ENCODE results near the gene RPS17. TPM values are rescaled to one million over a fixed set of nuclear protein-coding genes. Genes with fewer than 3 reads are reported as not detected.
"Not testable (repeated sequence)": the region's sequence is repeated elsewhere in the genome, so short reads cannot be mapped to it uniquely, and the experiment has no call there.

RPS17 gene
- total RNA-seq, 2 experiments from 2014 or later = 3,057 to 3,069 TPM

DNA sequence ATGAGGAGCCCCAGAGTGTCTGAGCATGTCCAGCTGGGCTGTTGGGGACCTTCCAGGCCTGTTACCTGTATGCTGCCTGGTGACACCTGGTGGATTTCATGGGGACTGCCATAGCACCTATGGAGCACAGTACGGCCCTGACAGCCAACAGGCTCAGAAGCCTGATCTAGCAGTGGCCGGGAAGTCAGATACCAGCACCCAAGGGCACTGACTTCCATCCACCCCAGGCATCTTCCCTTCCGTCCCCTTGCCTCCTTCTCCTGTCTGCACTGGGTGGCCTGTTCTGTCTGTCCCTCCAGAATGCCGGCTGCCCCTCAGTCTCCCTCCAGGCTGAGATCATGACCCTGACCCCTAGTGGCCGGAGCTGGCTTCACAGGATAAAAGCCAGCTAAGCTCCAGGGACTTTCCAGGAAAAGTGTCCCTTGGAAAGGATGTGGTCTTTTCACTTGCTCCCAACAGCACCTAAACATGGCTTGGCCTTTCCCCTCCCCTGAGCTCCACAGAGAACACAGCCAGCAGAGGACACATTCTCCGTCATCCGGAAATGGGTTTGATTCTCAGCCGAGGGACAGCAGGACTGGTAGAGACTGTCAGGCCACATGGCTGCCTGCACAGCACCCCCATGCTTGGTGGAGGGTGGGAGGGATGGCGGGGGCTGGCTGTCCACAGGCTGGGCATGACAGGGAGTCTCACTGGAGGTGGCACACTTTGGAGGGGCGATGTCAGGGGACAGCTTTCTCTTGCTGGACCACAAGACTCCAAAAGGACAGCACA is 9.5 kb downstream of the RPS17 start:
- intact Hi-C loops (cut with micrococcal nuclease) = loop anchor here (10.0 kb wide), 2 partner anchors 484 to 1236 kb away; partner anchors contain the start of gene C15orf40
- H3K4me1 Mint-ChIP-seq (ENCODE audit: low read depth) = peaks cover 15% of the 10 kb centered on the region
- H3K27ac Mint-ChIP-seq = peak overlapping the region; percentile 63
- no peaks in the 10 kb centered on the region for H3K27me3 Mint-ChIP-seq
- POLR2A ChIA-PET = interaction anchor here (4.1 kb wide), 1 partner anchor 10 kb away, joined by 48 read pairs; the partner anchor contains the start of gene RPS17
- peak; percentile 92 for ATAC-seq
- peaks cover 15% of the 10 kb centered on the region for H3K36me3 Mint-ChIP-seq (ENCODE audit: low read depth)
- TF ChIP-seq CTCF (IDR thresholded peaks at IDR 0.05) = peak; percentile 76
- CTCF ChIA-PET = interaction anchor here (0.6 to 1.8 kb wide), 17 partner anchors 9 to 483 kb away, joined by 3 to 35 read pairs (median 4); partner anchors contain the start of genes EFL1, RAMAC, RPS17 and SAXO2
- no peaks in the 10 kb centered on the region for H3K9me3 Mint-ChIP-seq
- H3K4me3 Mint-ChIP-seq = peak overlapping the region; percentile 40
- peak; percentile 86 for DNase-seq

- ATAC-seq (no peak), DNase-seq (no peak)
- POLR2A ChIA-PET = interaction anchor here (4.1 kb wide), 1 partner anchor 10 kb away, joined by 48 read pairs; the partner anchor contains the start of gene RPS17
- H3K27ac Mint-ChIP-seq = no peak overlapping the region
- intact Hi-C loops (cut with micrococcal nuclease) = loop anchor here (10.0 kb wide), 2 partner anchors 485 to 1235 kb away; partner anchors contain the start of gene C15orf40
- H3K4me3 Mint-ChIP-seq = no peak overlapping the region
- no peak for TF ChIP-seq CTCF (IDR thresholded peaks at IDR 0.05)
- H3K27me3 Mint-ChIP-seq = no peaks in the 10 kb centered on the region
- no peaks in the 10 kb centered on the region for H3K9me3 Mint-ChIP-seq
- H3K36me3 Mint-ChIP-seq (ENCODE audit: low read depth) = peaks cover 9% of the 10 kb centered on the region
- CTCF ChIA-PET = interaction anchor here (1.2 to 1.8 kb wide), 4 partner anchors 10 to 483 kb away, joined by 3 to 35 read pairs (median 7); partner anchors contain the start of gene RPS17
- peaks cover 15% of the 10 kb centered on the region for H3K4me1 Mint-ChIP-seq (ENCODE audit: low read depth)
These were observed 10.3 kb downstream of the RPS17 start for GRCh38 chr15:82530006-82530405.

DNA sequence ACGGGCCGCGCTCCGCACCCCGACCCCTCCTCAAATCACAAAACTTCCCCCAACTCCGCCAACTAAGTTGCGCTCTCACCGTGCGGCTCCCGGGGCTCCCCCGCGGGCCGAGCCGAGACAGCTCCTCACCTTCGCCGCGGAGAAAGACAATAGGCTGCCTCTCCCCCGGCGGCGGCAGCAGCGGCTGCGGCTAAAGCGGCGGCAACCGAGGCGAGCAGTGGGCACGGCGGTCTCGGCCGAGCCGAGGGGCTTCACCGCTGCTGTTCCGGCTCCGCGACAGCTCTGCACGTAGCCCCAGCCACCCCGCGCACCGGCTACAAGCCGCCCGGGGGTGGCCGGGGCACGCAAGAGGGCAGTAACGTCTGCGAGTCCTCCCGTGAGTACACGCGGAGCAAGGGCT is 26.7 kb downstream of the RPS17 start:
- DNase-seq; CTCF ChIA-PET; H3K4me3 Mint-ChIP-seq; H3K27ac Mint-ChIP-seq; H3K27me3 Mint-ChIP-seq; H3K4me1 Mint-ChIP-seq (ENCODE audit: low read depth); POLR2A ChIA-PET; H3K36me3 Mint-ChIP-seq (ENCODE audit: low read depth); ATAC-seq; intact Hi-C loops (cut with micrococcal nuclease); H3K9me3 Mint-ChIP-seq: not testable (repeated sequence)

DNA sequence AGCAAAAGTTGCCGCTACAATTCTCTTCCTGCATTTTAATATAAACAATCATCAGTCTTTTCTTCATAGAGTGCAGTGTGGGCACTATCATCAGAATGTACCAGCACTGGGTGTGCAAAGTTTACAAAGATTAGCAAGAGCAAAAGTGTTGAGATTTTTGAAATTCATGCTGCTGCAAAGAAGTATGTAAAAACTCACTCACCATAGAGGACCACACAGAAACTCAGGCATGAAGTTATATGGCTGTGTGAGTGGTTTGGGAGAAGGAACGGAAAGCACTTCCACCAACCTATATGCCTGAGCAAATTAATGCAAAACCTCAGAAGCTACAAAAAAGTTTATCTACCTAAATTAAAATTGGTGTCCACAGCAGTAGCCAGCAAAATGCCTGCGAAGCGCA is 32.6 kb downstream of the RPS17 start:
- H3K36me3 Mint-ChIP-seq (ENCODE audit: low read depth); ATAC-seq; DNase-seq; intact Hi-C loops (cut with micrococcal nuclease); H3K27ac Mint-ChIP-seq; POLR2A ChIA-PET; CTCF ChIA-PET; H3K9me3 Mint-ChIP-seq; H3K4me1 Mint-ChIP-seq (ENCODE audit: low read depth); H3K4me3 Mint-ChIP-seq; H3K27me3 Mint-ChIP-seq: not testable (repeated sequence)

GRCh38 chr15:82507087-82507486 is 33.2 kb downstream of the RPS17 start:
- POLR2A ChIA-PET; H3K27ac Mint-ChIP-seq; DNase-seq; H3K27me3 Mint-ChIP-seq; CTCF ChIA-PET; H3K4me1 Mint-ChIP-seq (ENCODE audit: low read depth); intact Hi-C loops (cut with micrococcal nuclease); H3K4me3 Mint-ChIP-seq; H3K9me3 Mint-ChIP-seq; ATAC-seq; H3K36me3 Mint-ChIP-seq (ENCODE audit: low read depth): not testable (repeated sequence)

DNA sequence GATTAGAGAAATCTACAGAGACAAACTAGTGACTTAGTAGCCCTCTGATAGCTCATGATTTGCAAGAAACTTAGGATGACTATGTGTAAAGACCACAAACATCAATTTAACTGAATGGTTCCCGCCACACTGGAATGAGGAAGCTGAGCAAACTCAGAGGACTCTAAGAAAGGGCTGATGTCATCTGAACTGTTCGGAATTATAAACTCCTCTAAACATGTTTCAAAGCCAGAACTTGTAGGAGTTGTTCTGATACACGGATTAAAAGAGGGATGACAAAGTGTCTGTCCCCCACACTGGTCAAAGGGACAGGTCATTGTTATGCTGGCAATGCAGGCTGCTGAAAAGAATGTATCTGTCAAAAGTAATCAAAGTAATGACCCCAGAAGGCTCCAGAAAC is 34.4 kb downstream of the RPS17 start:
- CTCF ChIA-PET, H3K27ac Mint-ChIP-seq: not testable (repeated sequence)

GRCh38 chr15:82504074-82504473 is 36.2 kb downstream of the RPS17 start:
- H3K4me1 Mint-ChIP-seq (ENCODE audit: low read depth); intact Hi-C loops (cut with micrococcal nuclease); POLR2A ChIA-PET; CTCF ChIA-PET; H3K27ac Mint-ChIP-seq; H3K36me3 Mint-ChIP-seq (ENCODE audit: low read depth); DNase-seq; H3K4me3 Mint-ChIP-seq; H3K9me3 Mint-ChIP-seq; H3K27me3 Mint-ChIP-seq; ATAC-seq: not testable (repeated sequence)

More for the DNA sequence above, 34.4 kb downstream of the RPS17 start:
- H3K9me3 Mint-ChIP-seq; H3K27me3 Mint-ChIP-seq; DNase-seq; H3K4me3 Mint-ChIP-seq; ATAC-seq; H3K36me3 Mint-ChIP-seq (ENCODE audit: low read depth); POLR2A ChIA-PET; intact Hi-C loops (cut with micrococcal nuclease); H3K4me1 Mint-ChIP-seq (ENCODE audit: low read depth): not testable (repeated sequence)

GRCh38 chr15:82502700-82503339 is 37.4 kb downstream of the RPS17 start:
- H3K27me3 Mint-ChIP-seq; H3K4me3 Mint-ChIP-seq; H3K27ac Mint-ChIP-seq; H3K4me1 Mint-ChIP-seq (ENCODE audit: low read depth); CTCF ChIA-PET; H3K36me3 Mint-ChIP-seq (ENCODE audit: low read depth); H3K9me3 Mint-ChIP-seq; intact Hi-C loops (cut with micrococcal nuclease); POLR2A ChIA-PET: not testable (repeated sequence)
- DNase-seq (peak; percentile 30), ATAC-seq (peak; percentile 80)

GRCh38 chr15:82500772-82501171 is 39.5 kb downstream of the RPS17 start:
- H3K4me3 Mint-ChIP-seq; intact Hi-C loops (cut with micrococcal nuclease); H3K9me3 Mint-ChIP-seq; DNase-seq; H3K27me3 Mint-ChIP-seq; ATAC-seq; H3K36me3 Mint-ChIP-seq (ENCODE audit: low read depth); H3K27ac Mint-ChIP-seq; CTCF ChIA-PET; H3K4me1 Mint-ChIP-seq (ENCODE audit: low read depth); POLR2A ChIA-PET: not testable (repeated sequence)

DNA sequence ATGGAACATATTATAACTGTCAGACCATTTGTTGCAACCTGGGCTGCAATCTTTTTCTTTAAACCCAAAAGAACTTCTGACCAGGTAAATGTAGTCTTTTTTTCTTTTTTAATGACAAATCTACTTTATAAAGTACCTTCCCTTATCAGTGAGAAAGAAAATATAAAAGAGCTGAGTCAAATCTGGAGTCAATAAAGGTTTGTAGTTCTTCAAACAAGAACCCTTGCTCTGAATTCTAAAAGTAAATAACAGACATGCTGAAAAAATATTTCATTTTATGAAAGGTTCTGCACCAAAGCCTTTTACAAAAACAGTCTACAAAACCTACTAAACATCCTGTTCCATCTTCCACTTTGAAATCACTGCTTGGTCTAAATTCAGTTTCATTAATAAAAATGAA is 42.3 kb downstream of the RPS17 start:
- POLR2A ChIA-PET; ATAC-seq; H3K27ac Mint-ChIP-seq; H3K4me1 Mint-ChIP-seq (ENCODE audit: low read depth); H3K9me3 Mint-ChIP-seq; CTCF ChIA-PET; H3K36me3 Mint-ChIP-seq (ENCODE audit: low read depth); DNase-seq; H3K27me3 Mint-ChIP-seq; intact Hi-C loops (cut with micrococcal nuclease); H3K4me3 Mint-ChIP-seq: not testable (repeated sequence)

All from activated CD8-positive, alpha-beta T cell treated with anti-CD3 and anti-CD28 coated beads for 36 hours (primary cell).